ENCODE results near the gene SARDH.

SARDH gene

GRCh38 chr9:133703591-133704399 lies 34.4 kb downstream of the SARDH start:
- no peak for DNase-seq (ENCODE audit: low read depth in 1 of 2, low spot score in 1 of 2)
- TF ChIP-seq JUND (IDR thresholded peaks at IDR 0.05; ENCODE audit: low read depth) = no peak
- in situ Hi-C loops (cut with HindIII; ENCODE audit: low pct_unique_long_range_greater_than_20kb, low sequenced_read_pairs) = no loop called here

DNA sequence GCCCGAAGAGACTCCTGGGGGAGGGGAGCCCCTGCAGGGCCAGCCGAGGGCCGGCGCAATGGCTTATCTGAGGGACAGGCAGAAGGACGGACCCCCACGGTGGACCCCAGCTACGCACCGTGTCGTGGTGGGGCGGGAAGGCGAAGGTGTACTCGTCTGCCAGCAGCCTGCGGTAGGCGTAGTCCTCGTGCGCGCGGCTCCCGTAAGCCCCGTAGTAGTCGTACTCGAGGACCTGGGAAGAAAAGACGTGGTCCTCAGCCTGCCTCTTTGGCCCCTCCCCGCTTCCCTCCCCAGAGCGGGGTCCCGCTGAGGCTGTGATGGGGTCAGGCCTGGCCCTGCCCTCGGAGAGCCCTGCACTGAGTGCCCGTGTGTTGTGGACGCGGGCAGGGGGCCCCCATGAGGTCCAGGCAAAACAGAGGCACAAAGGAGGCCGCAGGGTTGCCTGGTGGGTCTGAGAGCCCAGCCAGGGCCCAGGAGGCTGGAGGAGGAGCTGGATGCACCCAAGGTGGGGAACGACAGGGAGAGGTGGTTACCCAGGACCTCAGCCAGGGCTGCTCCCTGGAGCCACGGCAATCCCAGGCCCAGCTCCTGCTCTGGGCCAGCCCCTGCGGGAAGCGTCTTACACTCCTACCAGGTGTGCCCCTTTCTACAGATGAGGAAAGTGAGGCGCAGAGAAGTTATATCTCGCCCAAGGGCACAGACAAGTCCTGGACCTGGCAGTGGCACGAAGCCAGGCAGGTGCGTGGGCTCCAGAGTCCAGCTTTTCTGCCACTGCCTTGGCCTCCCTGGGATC lies 35.2 kb downstream of the SARDH start:
- TF ChIP-seq JUND (IDR thresholded peaks at IDR 0.05; ENCODE audit: low read depth) = no peak
- DNase-seq (ENCODE audit: low read depth in 1 of 2, low spot score in 1 of 2) = no peak
- in situ Hi-C loops (cut with HindIII; ENCODE audit: low pct_unique_long_range_greater_than_20kb, low sequenced_read_pairs) = no loop called here

- TF ChIP-seq JUND (IDR thresholded peaks at IDR 0.05; ENCODE audit: low read depth) = no peak
- no peak for DNase-seq (ENCODE audit: low read depth in 1 of 2, low spot score in 1 of 2)
- in situ Hi-C loops (cut with HindIII; ENCODE audit: low pct_unique_long_range_greater_than_20kb, low sequenced_read_pairs) = no loop called here
Measured at GRCh38 chr9:133701981-133702797, 36.0 kb downstream of the SARDH start.

GRCh38 chr9:133701321-133701980 lies 36.7 kb downstream of the SARDH start:
- DNase-seq (ENCODE audit: low read depth in 1 of 2, low spot score in 1 of 2) = no peak
- in situ Hi-C loops (cut with HindIII; ENCODE audit: low pct_unique_long_range_greater_than_20kb, low sequenced_read_pairs) = no loop called here
- TF ChIP-seq JUND (IDR thresholded peaks at IDR 0.05; ENCODE audit: low read depth) = no peak

- no peak for DNase-seq (ENCODE audit: low read depth in 1 of 2, low spot score in 1 of 2)
- TF ChIP-seq JUND (IDR thresholded peaks at IDR 0.05; ENCODE audit: low read depth) = no peak
- in situ Hi-C loops (cut with HindIII; ENCODE audit: low pct_unique_long_range_greater_than_20kb, low sequenced_read_pairs) = no loop called here
Measured at GRCh38 chr9:133700819-133701320, 37.3 kb downstream of the SARDH start.

- TF ChIP-seq JUND (IDR thresholded peaks at IDR 0.05; ENCODE audit: low read depth) = no peak
- DNase-seq (ENCODE audit: low read depth in 1 of 2, low spot score in 1 of 2) = no peak
- in situ Hi-C loops (cut with HindIII; ENCODE audit: low pct_unique_long_range_greater_than_20kb, low sequenced_read_pairs) = no loop called here
Measured at GRCh38 chr9:133699546-133699945, 38.6 kb downstream of the SARDH start.

DNA sequence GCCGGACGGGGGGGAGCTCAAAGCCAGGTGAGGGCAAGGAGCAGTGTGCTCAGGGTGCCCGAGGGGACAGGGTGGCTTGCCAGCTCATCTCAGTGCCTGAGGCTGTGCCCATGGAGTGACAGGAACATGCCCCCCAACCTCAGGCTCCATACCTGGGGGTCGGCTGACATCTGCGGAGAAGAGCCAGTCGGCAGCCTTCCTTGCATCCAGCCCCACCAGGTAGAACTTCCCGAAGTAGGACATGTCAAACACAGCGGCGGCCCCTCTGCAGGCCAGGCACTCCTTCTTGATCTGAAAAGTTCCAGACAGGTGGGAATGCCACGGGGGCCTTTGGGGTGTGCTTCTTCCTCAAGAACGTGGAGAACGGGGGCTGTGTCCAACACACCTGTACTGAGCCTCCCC lies 42.1 kb downstream of the SARDH start:
- in situ Hi-C loops (cut with HindIII; ENCODE audit: low pct_unique_long_range_greater_than_20kb, low sequenced_read_pairs) = no loop called here
- no peak for DNase-seq (ENCODE audit: low read depth in 1 of 2, low spot score in 1 of 2)
- TF ChIP-seq JUND (IDR thresholded peaks at IDR 0.05; ENCODE audit: low read depth) = no peak

DNA sequence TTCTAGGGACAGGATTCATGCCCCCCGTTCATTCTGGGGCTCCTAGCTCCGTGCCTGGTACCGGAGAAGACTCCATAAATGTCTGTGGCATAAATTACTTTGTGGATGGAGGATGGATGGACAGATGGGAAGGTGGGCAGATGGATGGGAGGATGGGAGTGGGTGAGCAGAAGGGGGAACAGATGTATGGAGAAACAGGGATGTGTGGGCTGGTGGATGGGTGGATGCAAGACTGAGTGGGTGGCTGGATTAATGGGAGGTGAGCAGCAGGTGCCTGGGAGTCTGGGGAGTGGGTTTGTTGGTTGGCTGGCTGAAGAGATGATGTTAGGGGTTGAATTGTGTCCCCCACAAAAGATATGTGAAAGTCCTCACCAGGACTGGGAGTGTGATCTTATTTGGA lies 43.5 kb downstream of the SARDH start:
- TF ChIP-seq JUND (IDR thresholded peaks at IDR 0.05; ENCODE audit: low read depth) = no peak
- in situ Hi-C loops (cut with HindIII; ENCODE audit: low pct_unique_long_range_greater_than_20kb, low sequenced_read_pairs) = no loop called here
- no peak for DNase-seq (ENCODE audit: low read depth in 1 of 2, low spot score in 1 of 2)

GRCh38 chr9:133693703-133694529 lies 44.2 kb downstream of the SARDH start:
- in situ Hi-C loops (cut with HindIII; ENCODE audit: low pct_unique_long_range_greater_than_20kb, low sequenced_read_pairs) = no loop called here

GRCh38 chr9:133693116-133693515 lies 45.0 kb downstream of the SARDH start:
- TF ChIP-seq JUND (IDR thresholded peaks at IDR 0.05; ENCODE audit: low read depth) = no peak
- in situ Hi-C loops (cut with HindIII; ENCODE audit: low pct_unique_long_range_greater_than_20kb, low sequenced_read_pairs) = no loop called here
- no peak for DNase-seq (ENCODE audit: low read depth in 1 of 2, low spot score in 1 of 2)

More at GRCh38 chr9:133693703-133694529, 44.2 kb downstream of the SARDH start:
- no peak for TF ChIP-seq JUND (IDR thresholded peaks at IDR 0.05; ENCODE audit: low read depth)
- DNase-seq (ENCODE audit: low read depth in 1 of 2, low spot score in 1 of 2) = no peak

DNA sequence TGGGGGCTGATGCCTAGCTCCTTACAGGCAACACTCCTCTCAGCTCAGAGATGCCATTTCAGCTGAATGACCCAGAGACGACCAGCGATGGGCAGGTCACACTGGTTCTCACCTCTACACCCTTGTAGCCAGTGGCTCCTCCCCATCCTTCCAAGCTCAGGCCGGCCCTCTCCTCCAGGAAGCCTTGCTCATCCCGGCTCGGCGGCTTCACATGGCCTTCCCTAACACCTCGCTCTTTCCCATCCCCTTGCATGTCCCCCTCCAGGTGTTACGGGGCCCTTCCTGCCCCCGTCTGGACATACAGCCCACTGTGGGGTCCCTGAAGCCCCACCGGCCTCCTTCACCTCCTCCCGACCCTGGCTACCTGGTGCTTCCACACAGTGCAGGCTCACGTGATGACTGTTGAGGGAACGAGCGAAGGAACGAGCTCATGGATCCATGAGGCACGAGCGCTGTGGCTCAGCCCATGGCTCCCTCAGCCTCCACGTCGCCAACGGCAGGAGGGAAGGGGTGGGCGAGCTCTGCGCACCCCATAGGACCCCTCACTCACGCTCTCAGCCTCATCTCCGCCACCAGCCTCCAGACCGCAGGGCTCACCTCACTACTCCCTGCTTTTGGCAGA lies 45.7 kb downstream of the SARDH start:
- DNase-seq (ENCODE audit: low read depth in 1 of 2, low spot score in 1 of 2) = no peak
- in situ Hi-C loops (cut with HindIII; ENCODE audit: low pct_unique_long_range_greater_than_20kb, low sequenced_read_pairs) = no loop called here

More for the DNA sequence above, 45.7 kb downstream of the SARDH start:
- TF ChIP-seq JUND (IDR thresholded peaks at IDR 0.05; ENCODE audit: low read depth) = no peak

All from T47D (cell line).